Lower lobe of right lung (tissue), 2 donors: Measurements from ENCODE around the gene PADI3. TPM values are rescaled to one million over a fixed set of nuclear protein-coding genes. Genes with fewer than 3 reads are reported as not detected.

Experiments
- ATAC-seq, 2 donors: fragments of 200-7000 bp; cut with Tn5 transposase; one replicate each; pipeline ENCODE4 v1.9.1; 2020 to 2022; ENCODE audit warnings: mild to moderate bottlenecking in 2 of 2, moderate library complexity in 2 of 2
- DNase-seq: peaks from one replicate; pipeline ENCODE4 v3.0.0-alpha.2; 2020
- H3K27ac ChIP-seq: fragments of 200-600 bp; one replicate; pipeline ENCODE4 v1.8.0; 2022
- H3K27me3 ChIP-seq: fragments of 200-600 bp; one replicate; pipeline ENCODE4 v1.8.0; 2022; ENCODE audit warnings: low read depth
- H3K36me3 ChIP-seq: fragments of 200-600 bp; one replicate; pipeline ENCODE4 v1.8.0; 2022; ENCODE audit warnings: mild to moderate bottlenecking
- H3K4me1 ChIP-seq: fragments of 200-600 bp; one replicate; pipeline ENCODE4 v1.8.0; 2022
- H3K4me3 ChIP-seq: fragments of 200-600 bp; one replicate; pipeline ENCODE4 v1.8.0; 2022; ENCODE audit warnings: mild to moderate bottlenecking
- H3K9me3 ChIP-seq: fragments of 200-600 bp; one replicate; pipeline ENCODE4 v1.8.0; 2022
- CTCF ChIP-seq: fragments of 200-600 bp; IDR thresholded peaks from one replicate; pipeline ENCODE4 v1.8.0; 2022; ENCODE audit warnings: antibody characterized with exemption, mild to moderate bottlenecking
- intact Hi-C: fragments of 100-400 bp; cut with DNase I; formaldehyde crosslinking; loops from one replicate; pipeline ENCODE4 v1.11.0; 2022
- total RNA-seq: library from RNA; stranded (reverse); fragmentation: NEBNext Ultra II Directional; extraction: Animal tissue kit (Norgen Biotek cat#: 25700); gene quantifications from one replicate; pipeline ENCODE4 v1.2.1, GENCODE V29; 2021
- donor health status: DM: no; HTN: yes; CAD: no; lungs with severe emphysema.

PADI3 gene
- total RNA-seq, 1 donor from 2014 or later, result not detected

- Histone ChIP-seq H3K27ac (no peak overlapping the region), H3K36me3 (no peaks in the 10 kb centered on the region), H3K4me3 (no peak overlapping the region), H3K9me3 (no peaks in the 10 kb centered on the region), H3K4me1 (no peaks in the 10 kb centered on the region), H3K27me3 (peaks cover 40% of the 10 kb centered on the region)
- ATAC-seq, result no peak
- no peak for TF ChIP-seq CTCF
- no peak for DNase-seq
- intact Hi-C loops, result no loop called here
Observed at GRCh38 chr1:17313530-17314309, 64.8 kb downstream of the PADI3 start.

GRCh38 chr1:17314491-17314971, 65.6 kb downstream of the PADI3 start:
- intact Hi-C loops, result no loop called here
- no peak for DNase-seq
- Histone ChIP-seq H3K27me3 (peaks cover 38% of the 10 kb centered on the region), H3K9me3 (no peaks in the 10 kb centered on the region), H3K36me3 (no peaks in the 10 kb centered on the region), H3K27ac (no peak overlapping the region), H3K4me3 (no peak overlapping the region), H3K4me1 (no peaks in the 10 kb centered on the region)
- no peak for TF ChIP-seq CTCF
- no peak for ATAC-seq

GRCh38 chr1:17315542-17316130, 66.7 kb downstream of the PADI3 start:
- no peak for DNase-seq
- no peak for TF ChIP-seq CTCF
- H3K27me3 ChIP-seq, result peaks cover 32% of the 10 kb centered on the region
- H3K36me3 ChIP-seq, result no peaks in the 10 kb centered on the region
- no peak overlapping the region for H3K27ac ChIP-seq
- H3K9me3 ChIP-seq, result no peaks in the 10 kb centered on the region
- intact Hi-C loops, result no loop called here
- no peak overlapping the region for H3K4me3 ChIP-seq
- ATAC-seq, result no peak
- H3K4me1 ChIP-seq, result no peaks in the 10 kb centered on the region

GRCh38 chr1:17316704-17317103, 67.8 kb downstream of the PADI3 start:
- DNase-seq, result no peak

GRCh38 chr1:17318262-17318661, 69.4 kb downstream of the PADI3 start:
- Histone ChIP-seq H3K27me3 (peaks cover 16% of the 10 kb centered on the region), H3K4me3 (no peak overlapping the region), H3K9me3 (no peaks in the 10 kb centered on the region), H3K4me1 (no peaks in the 10 kb centered on the region), H3K36me3 (no peaks in the 10 kb centered on the region), H3K27ac (no peak overlapping the region)
- ATAC-seq (no peak), DNase-seq (no peak)
- intact Hi-C loops, result no loop called here
- TF ChIP-seq CTCF, result no peak

More at GRCh38 chr1:17316704-17317103, 67.8 kb downstream of the PADI3 start:
- intact Hi-C loops, result no loop called here
- ATAC-seq, result no peak
- H3K36me3 ChIP-seq, result no peaks in the 10 kb centered on the region
- H3K27me3 ChIP-seq, result peaks cover 25% of the 10 kb centered on the region
- no peaks in the 10 kb centered on the region for H3K4me1 ChIP-seq
- no peak for TF ChIP-seq CTCF
- no peaks in the 10 kb centered on the region for H3K9me3 ChIP-seq
- no peak overlapping the region for H3K4me3 ChIP-seq
- H3K27ac ChIP-seq, result no peak overlapping the region
